ENCODE measurements around the gene FAM171A1.

- TF ChIP-seq EZH2 (conservative IDR thresholded peaks at IDR 0.05; ENCODE audit: low read depth, low read length) (no peak), POGK (CRISPR knock-in tag; conservative IDR thresholded peaks at IDR 0.05) (no peak), ZNF549 (CRISPR knock-in tag; IDR thresholded peaks at IDR 0.05) (no peak), ZBTB44 (CRISPR knock-in tag; IDR thresholded peaks at IDR 0.05) (no peak), ZFP1 (CRISPR knock-in tag; IDR thresholded peaks at IDR 0.05) (no peak), SMARCE1 (IDR thresholded peaks at IDR 0.05; ENCODE audit: borderline replicate concordance) (no peak), FOXJ3 (CRISPR knock-in tag; IDR thresholded peaks at IDR 0.05; ENCODE audit: borderline replicate concordance) (no peak), JUND (CRISPR knock-in tag; IDR thresholded peaks at IDR 0.05) (no peak)
Measured at GRCh38 chr10:15363031-15363430, 8.1 kb downstream of the FAM171A1 start.
